Astrocyte (in vitro differentiated cells and primary cell): ENCODE data around the gene ARL15. TPM values are rescaled to one million over a fixed set of nuclear protein-coding genes. Genes with fewer than 3 reads are reported as not detected.
"Not testable (repeated sequence)": the region's sequence is repeated elsewhere in the genome, so short reads cannot be mapped to it uniquely, and the experiment has no call there.

Experiments
- DNase-seq: peaks from one replicate; pipeline ENCODE4 v3.0.0-alpha.2; 2010; ENCODE audit warnings: low read depth
- FAIRE-seq: peaks from 2 replicates; lab custom pipeline; 2011; peaks lifted over from hg19 to GRCh38; lab: Jason Lieb, UNC
- H2AFZ ChIP-seq: 2 replicates; pipeline ENCODE4 v1.6.0; 2012; ENCODE audit warnings: low read depth, low read length, inconsistent platforms
- H3K27ac ChIP-seq: 2 replicates; pipeline ENCODE4 v1.5.1; 2011; ENCODE audit warnings: low read depth, low read length, inconsistent platforms
- H3K27me3 ChIP-seq: 2 replicates; pipeline ENCODE4 v1.6.0; 2011; ENCODE audit warnings: low read length, inconsistent platforms; ENCODE audit not compliant: insufficient read depth
- H3K36me3 ChIP-seq: 2 replicates; pipeline ENCODE4 v1.5.1; 2011; ENCODE audit warnings: low read length, inconsistent platforms; ENCODE audit not compliant: insufficient read depth
- H3K4me1 ChIP-seq: 2 replicates; pipeline ENCODE4 v1.5.1; 2011; ENCODE audit warnings: low read length, inconsistent platforms; ENCODE audit not compliant: insufficient read depth
- H3K4me2 ChIP-seq: 2 replicates; pipeline ENCODE4 v1.6.0; 2012; ENCODE audit warnings: low read length, inconsistent platforms
- H3K4me3 ChIP-seq: 2 replicates; pipeline ENCODE4 v1.5.1; 2011; ENCODE audit warnings: low read depth, mild to moderate bottlenecking, low read length, inconsistent platforms; ENCODE audit not compliant: insufficient read depth
- H3K79me2 ChIP-seq: 2 replicates; pipeline ENCODE4 v1.6.0; 2012; ENCODE audit warnings: mild to moderate bottlenecking, low read length, inconsistent platforms; ENCODE audit not compliant: insufficient read depth
- H3K9ac ChIP-seq: 2 replicates; pipeline ENCODE4 v1.6.0; 2012; ENCODE audit warnings: mild to moderate bottlenecking, low read length, inconsistent platforms
- H3K9me3 ChIP-seq: 2 replicates; pipeline ENCODE4 v1.5.1; 2012; ENCODE audit warnings: low read depth, mild to moderate bottlenecking, low read length, inconsistent platforms; ENCODE audit not compliant: insufficient read depth
- H4K20me1 ChIP-seq: 2 replicates; pipeline ENCODE4 v1.6.0; 2012; ENCODE audit warnings: low read length, inconsistent platforms; ENCODE audit not compliant: insufficient read depth
- H3K27ac Mint-ChIP-seq: one replicate; pipeline ENCODE4 v1.8.0; 2021; ENCODE audit warnings: mild to moderate bottlenecking, mixed read lengths; ENCODE audit not compliant: unreplicated experiment
- H3K27me3 Mint-ChIP-seq: one replicate; pipeline ENCODE4 v1.8.0; 2021; ENCODE audit warnings: low read depth, mixed read lengths; ENCODE audit not compliant: unreplicated experiment
- H3K36me3 Mint-ChIP-seq: one replicate; pipeline ENCODE4 v1.8.0; 2021; ENCODE audit warnings: low read depth, mixed read lengths; ENCODE audit not compliant: unreplicated experiment
- H3K4me1 Mint-ChIP-seq: one replicate; pipeline ENCODE4 v1.8.0; 2021; ENCODE audit warnings: low read depth, mixed read lengths; ENCODE audit not compliant: unreplicated experiment
- H3K4me3 Mint-ChIP-seq: one replicate; pipeline ENCODE4 v1.8.0; 2021; ENCODE audit warnings: mild to moderate bottlenecking, moderate library complexity, mixed read lengths; ENCODE audit not compliant: unreplicated experiment
- H3K9me3 Mint-ChIP-seq: one replicate; pipeline ENCODE4 v1.8.0; 2021; ENCODE audit warnings: mild to moderate bottlenecking, mixed read lengths; ENCODE audit not compliant: unreplicated experiment
- EZH2 ChIP-seq: IDR thresholded peaks from 2 replicates; pipeline ENCODE4 v1.6.1; 2012; ENCODE audit warnings: mild to moderate bottlenecking, low read length, inconsistent platforms; ENCODE audit not compliant: insufficient read depth
- total RNA-seq: library from RNA; stranded (reverse); gene quantifications from 2 replicates; pipeline ENCODE4 v1.2.1, GENCODE V29; 2021
- TF ChIP-seq, protein P1 (sequence below): IDR thresholded peaks from 2 replicates; pipeline ENCODE4 v1.5.1; 2011; ENCODE audit warnings: low read depth, mild to moderate bottlenecking, inconsistent platforms, low read length, moderate library complexity; ENCODE audit not compliant: insufficient read depth

Gene ARL15
- total RNA-seq, 1 donor from 2014 or later, result 29.1 TPM

DNA sequence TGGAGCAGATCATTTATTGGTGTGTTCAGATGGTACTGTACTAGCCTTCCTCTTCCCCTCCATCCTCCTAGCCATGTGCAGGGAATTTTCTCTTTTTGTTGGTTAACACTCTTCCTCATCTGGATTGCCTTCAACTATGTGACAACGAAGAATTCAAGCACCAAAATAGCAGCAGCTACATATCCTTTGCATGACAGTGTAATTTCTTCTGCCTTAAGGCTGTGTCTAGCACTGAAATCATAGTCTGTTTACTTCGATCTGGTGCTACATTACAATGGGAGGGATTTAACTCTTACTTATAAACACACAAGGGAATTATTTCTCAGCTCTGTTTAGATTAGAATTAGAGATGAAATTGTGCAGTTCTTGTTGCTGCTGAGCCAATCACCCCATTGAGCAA lies 260.4 kb downstream of the ARL15 start:
- H3K9me3 ChIP-seq, result no peaks in the 10 kb centered on the region
- no peak overlapping the region for H2AFZ ChIP-seq
- peaks cover 6% of the 10 kb centered on the region for H3K4me1 Mint-ChIP-seq
- FAIRE-seq, result peak; percentile 99
- no peaks in the 10 kb centered on the region for H4K20me1 ChIP-seq
- no peaks in the 10 kb centered on the region for H3K36me3 ChIP-seq
- TF ChIP-seq, protein P1, sequence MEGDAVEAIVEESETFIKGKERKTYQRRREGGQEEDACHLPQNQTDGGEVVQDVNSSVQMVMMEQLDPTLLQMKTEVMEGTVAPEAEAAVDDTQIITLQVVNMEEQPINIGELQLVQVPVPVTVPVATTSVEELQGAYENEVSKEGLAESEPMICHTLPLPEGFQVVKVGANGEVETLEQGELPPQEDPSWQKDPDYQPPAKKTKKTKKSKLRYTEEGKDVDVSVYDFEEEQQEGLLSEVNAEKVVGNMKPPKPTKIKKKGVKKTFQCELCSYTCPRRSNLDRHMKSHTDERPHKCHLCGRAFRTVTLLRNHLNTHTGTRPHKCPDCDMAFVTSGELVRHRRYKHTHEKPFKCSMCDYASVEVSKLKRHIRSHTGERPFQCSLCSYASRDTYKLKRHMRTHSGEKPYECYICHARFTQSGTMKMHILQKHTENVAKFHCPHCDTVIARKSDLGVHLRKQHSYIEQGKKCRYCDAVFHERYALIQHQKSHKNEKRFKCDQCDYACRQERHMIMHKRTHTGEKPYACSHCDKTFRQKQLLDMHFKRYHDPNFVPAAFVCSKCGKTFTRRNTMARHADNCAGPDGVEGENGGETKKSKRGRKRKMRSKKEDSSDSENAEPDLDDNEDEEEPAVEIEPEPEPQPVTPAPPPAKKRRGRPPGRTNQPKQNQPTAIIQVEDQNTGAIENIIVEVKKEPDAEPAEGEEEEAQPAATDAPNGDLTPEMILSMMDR, result no peak
- peaks cover 2% of the 10 kb centered on the region for H3K36me3 Mint-ChIP-seq
- no peaks in the 10 kb centered on the region for H3K4me1 ChIP-seq
- H3K9me3 Mint-ChIP-seq, result no peaks in the 10 kb centered on the region
- peak overlapping the region; percentile 28 for H3K4me2 ChIP-seq
- no peaks in the 10 kb centered on the region for H3K79me2 ChIP-seq
- H3K4me3 ChIP-seq, result no peak overlapping the region
- no peaks in the 10 kb centered on the region for H3K27me3 Mint-ChIP-seq
- H3K4me3 Mint-ChIP-seq, result no peak overlapping the region
- no peak overlapping the region for H3K27ac Mint-ChIP-seq
- peak; percentile 61 for DNase-seq
- H3K27ac ChIP-seq, result peak overlapping the region; percentile 12
- no peaks in the 10 kb centered on the region for H3K27me3 ChIP-seq
- no peak overlapping the region for H3K9ac ChIP-seq

DNA sequence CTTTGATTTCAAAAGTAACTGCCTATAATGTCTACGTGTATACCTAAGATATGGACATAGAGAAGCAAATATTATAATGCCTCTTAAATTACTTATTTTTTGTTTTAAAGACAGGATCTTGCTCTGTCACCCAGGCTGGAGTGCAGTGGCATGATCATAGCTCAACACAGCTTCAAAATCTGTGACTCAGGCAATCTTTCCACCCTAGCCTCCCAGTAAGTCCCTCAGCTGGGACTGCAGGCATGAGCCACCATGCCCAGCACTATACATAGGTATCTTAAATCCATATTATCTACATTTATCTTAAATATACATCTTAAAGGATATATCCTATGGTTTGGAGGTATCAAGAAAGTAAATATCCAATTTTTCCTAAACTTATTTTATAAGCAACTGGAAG lies 261.2 kb downstream of the ARL15 start:
- Histone ChIP-seq H2AFZ (no peak overlapping the region), H3K27ac (no peak overlapping the region), H3K4me1 (no peaks in the 10 kb centered on the region), H3K36me3 (no peaks in the 10 kb centered on the region), H3K79me2 (no peaks in the 10 kb centered on the region), H3K9me3 (no peaks in the 10 kb centered on the region), H3K9ac (no peak overlapping the region), H3K27me3 (no peaks in the 10 kb centered on the region), H3K4me3 (no peak overlapping the region), H3K4me2 (no peak overlapping the region), H4K20me1 (no peaks in the 10 kb centered on the region)
- Mint-ChIP-seq H3K27ac (no peak overlapping the region), H3K27me3 (no peaks in the 10 kb centered on the region), H3K4me1 (peaks cover 6% of the 10 kb centered on the region), H3K9me3 (no peaks in the 10 kb centered on the region), H3K4me3 (no peak overlapping the region), H3K36me3 (peaks cover 2% of the 10 kb centered on the region)
- DNase-seq (no peak), FAIRE-seq (no peak)
- TF ChIP-seq, protein P1, result no peak
- TF ChIP-seq EZH2, result no peak

DNA sequence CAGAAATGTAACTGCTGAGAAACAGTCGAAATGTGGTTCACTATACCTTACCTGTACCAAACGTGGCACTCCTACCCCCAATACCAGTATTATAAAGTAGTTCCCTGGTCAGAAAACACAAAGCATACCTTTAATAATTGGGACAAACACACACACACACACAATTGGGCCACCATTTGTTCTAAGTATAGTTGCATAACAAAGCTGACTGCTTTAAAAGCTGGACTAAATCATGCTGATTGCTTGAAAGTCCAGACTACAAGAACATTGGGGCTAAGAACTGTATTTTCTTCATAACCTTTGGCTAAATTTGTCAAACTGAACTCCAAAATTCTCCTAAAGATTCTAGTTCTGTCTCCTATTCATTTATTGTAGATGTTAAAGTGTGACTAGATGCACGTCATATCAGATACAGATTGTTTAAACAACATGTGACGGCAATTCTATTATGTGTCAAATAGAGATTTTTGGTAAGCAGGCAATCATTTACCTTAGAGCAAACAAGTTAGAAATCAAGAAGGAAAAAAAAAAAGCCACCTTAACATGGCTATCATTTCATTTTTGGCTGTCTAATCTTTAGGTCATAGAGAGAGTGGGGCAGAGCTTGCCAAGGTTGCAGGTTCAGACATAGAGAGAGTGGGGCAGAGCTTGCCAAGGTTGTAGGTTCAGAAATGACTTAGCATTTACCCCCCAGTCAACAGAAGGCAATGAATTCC lies 265.1 kb downstream of the ARL15 start:
- Histone ChIP-seq H3K79me2 (no peaks in the 10 kb centered on the region), H3K9me3 (no peaks in the 10 kb centered on the region), H3K27me3 (no peaks in the 10 kb centered on the region), H3K4me1 (no peaks in the 10 kb centered on the region), H3K9ac (no peak overlapping the region), H3K27ac (no peak overlapping the region), H3K36me3 (no peaks in the 10 kb centered on the region), H3K4me2 (no peak overlapping the region), H4K20me1 (no peaks in the 10 kb centered on the region), H3K4me3 (no peak overlapping the region), H2AFZ (no peak overlapping the region)
- Mint-ChIP-seq H3K9me3 (no peaks in the 10 kb centered on the region), H3K27ac (no peak overlapping the region), H3K36me3 (peaks cover 2% of the 10 kb centered on the region), H3K27me3 (no peaks in the 10 kb centered on the region), H3K4me1 (peaks cover 5% of the 10 kb centered on the region), H3K4me3 (no peak overlapping the region)
- TF ChIP-seq EZH2, result no peak
- TF ChIP-seq, protein P1, result no peak
- DNase-seq (no peak), FAIRE-seq (no peak)

DNA sequence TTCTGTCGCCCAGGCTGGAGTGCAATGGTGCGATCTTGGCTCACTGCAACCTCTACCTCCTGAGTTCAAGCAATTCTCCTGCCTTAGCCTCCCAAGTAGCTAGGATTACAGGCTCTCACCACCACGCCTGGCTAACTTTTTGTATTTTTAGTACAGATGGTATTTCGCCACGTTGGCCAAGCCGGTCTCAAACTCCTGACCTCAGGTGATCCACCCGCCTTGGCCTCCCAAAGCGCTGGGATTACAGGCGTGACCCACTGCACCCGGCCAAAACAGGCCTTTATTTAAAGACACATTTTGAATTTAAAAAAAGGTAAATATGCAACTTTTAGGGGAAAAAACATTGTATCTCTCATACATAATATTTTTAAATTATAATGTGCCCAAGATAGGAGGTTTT lies 266.1 kb downstream of the ARL15 start:
- H3K36me3 Mint-ChIP-seq, H3K4me3 ChIP-seq, DNase-seq, H3K27me3 ChIP-seq, H3K9me3 Mint-ChIP-seq, H3K9ac ChIP-seq, H3K4me1 ChIP-seq, H3K4me1 Mint-ChIP-seq, H4K20me1 ChIP-seq, H2AFZ ChIP-seq, H3K27ac ChIP-seq, H3K4me3 Mint-ChIP-seq, H3K4me2 ChIP-seq, H3K79me2 ChIP-seq, H3K36me3 ChIP-seq, H3K9me3 ChIP-seq, H3K27me3 Mint-ChIP-seq, FAIRE-seq, H3K27ac Mint-ChIP-seq: not testable (repeated sequence)
